ENCODE data around the gene FXYD4. TPM values are rescaled to one million over a fixed set of nuclear protein-coding genes. Genes with fewer than 3 reads are reported as not detected.

FXYD4 gene
- total and polyA plus RNA-seq, 2 of the 8 experiments (the other 6 are each of a cell fraction or from before 2014, with no cell fraction given): not detected

- WGBS, 2 experiments (ENCODE audit: extremely low coverage in 1 of 2, insufficient coverage in 1 of 2, insufficient read length in 1 of 2, insufficient replicate concordance in 2 of 2, low coverage in 1 of 2, low lambda C conversion rate in 2 of 2, missing lambda C conversion rate in 1 of 2): 87% methylated on average over 7 of the region's 7 CpGs; no CpG with 5 or more reads in 1 of the 2 experiments
- no peak for FAIRE-seq
- H2BK120ac ChIP-seq (replicated peaks; ENCODE audit: low read depth, low read length): no peak overlapping the region
- H4K91ac ChIP-seq (replicated peaks; ENCODE audit: insufficient read length, low read length): no peak overlapping the region
- no peak overlapping the region for H3K4ac ChIP-seq (replicated peaks; ENCODE audit: insufficient read length, low read depth, low read length)
- peaks cover 72 to 100% of the 10 kb centered on the region in 2 experiments for H3K79me2 ChIP-seq (ENCODE audit: control insufficient read depth in 1 of 2, insufficient read depth in 2 of 2, low read length in 2 of 2)
- H3K9ac ChIP-seq (replicated peaks in 1 of 4; ENCODE audit: extremely low read depth in 1 of 4, low read depth in 3 of 4, low read length in 3 of 4): no peak overlapping the region
- no peak for DNase-seq (ENCODE audit: low read depth in 1 of 2, low spot score in 2 of 2)
- H3K56ac ChIP-seq (replicated peaks; ENCODE audit: insufficient read length, low read depth, low read length): no peak overlapping the region
- peak overlapping the region in 1 of 2 experiments; percentile 29; a peak in 1 of 4 replicates for H3K4me2 ChIP-seq (ENCODE audit: insufficient read depth in 1 of 2, low read depth in 2 of 2, low read length in 2 of 2)
- ChIA-PET POLR2A (ENCODE audit: partially characterized antibody) (interaction anchor here (1.0 to 1.5 kb wide), 4 partner anchors 7 to 58 kb away, joined by 3 to 5 read pairs (median 4); no protein-coding TSS in a partner anchor), CTCF (ENCODE audit: partially characterized antibody) (interaction anchor here (1.4 kb wide), 1 partner anchor 20 kb away, joined by 4 read pairs; no protein-coding TSS in a partner anchor)
- no peak overlapping the region for H2BK20ac ChIP-seq (ENCODE audit: low read length)
- no peak overlapping the region for H3K14ac ChIP-seq (ENCODE audit: insufficient read length)
- peak overlapping the region in 1 of 4 experiments; percentile 37; a peak in 1 of 8 replicates for H3K4me3 ChIP-seq (ENCODE audit: extremely low read depth in 1 of 4, insufficient read depth in 2 of 4, low read depth in 3 of 4, low read length in 4 of 4)
- H3K9me3 ChIP-seq (ENCODE audit: insufficient read depth in 2 of 2, low read depth in 1 of 2, low read length in 1 of 2): no peaks in the 10 kb centered on the region
- H4K5ac ChIP-seq (ENCODE audit: insufficient read length, low read depth, low read length): no peak overlapping the region
- no peak overlapping the region for H4K8ac ChIP-seq (ENCODE audit: extremely low read depth, insufficient read depth, low read length)
- peaks cover 6% of the 10 kb centered on the region for H3K23me2 ChIP-seq (ENCODE audit: low read depth, low read length)
- H3K36me3 ChIP-seq (ENCODE audit: control insufficient read depth in 2 of 4, insufficient read depth in 4 of 4, low read length in 3 of 4): peaks cover 0 to 4% (median 1%) of the 10 kb centered on the region in 4 experiments; a peak in 2 of 8 replicates
- no peaks in the 10 kb centered on the region for H3K27me3 ChIP-seq (replicated peaks in 1 of 4; ENCODE audit: control insufficient read depth in 3 of 4, extremely low read depth in 1 of 4, insufficient read depth in 3 of 4, low read length in 3 of 4)
- no peak overlapping the region for H2AFZ ChIP-seq (ENCODE audit: low read length)
- no peak overlapping the region for H3K27ac ChIP-seq (ENCODE audit: low read depth, low read length)
- no peak overlapping the region for H2BK12ac ChIP-seq (ENCODE audit: low read depth, low read length)
- peaks cover 14 to 22% of the 10 kb centered on the region in 2 experiments for H4K20me1 ChIP-seq (replicated peaks in 1 of 2; ENCODE audit: control insufficient read depth in 1 of 2, insufficient read depth in 2 of 2, low read length in 2 of 2)
- no peak overlapping the region for H3K18ac ChIP-seq (ENCODE audit: extremely low read depth, low read length)
- no peak overlapping the region for H2BK5ac ChIP-seq (ENCODE audit: low read depth, low read length)
- no peak overlapping the region for H2AK5ac ChIP-seq (ENCODE audit: low read depth, low read length)
- H2BK15ac ChIP-seq (ENCODE audit: low read length): no peak overlapping the region
- peaks cover 1 to 16% (median 15%) of the 10 kb centered on the region in 4 experiments for H3K4me1 ChIP-seq (replicated peaks in 1 of 4; ENCODE audit: control insufficient read depth in 3 of 4, insufficient read depth in 4 of 4, low read length in 3 of 4)
- TF ChIP-seq POLR2AphosphoS5 (IDR thresholded peaks at IDR 0.05; ENCODE audit: low read depth, low read length) (0 out of 2 replicates have a peak, but pooled peaks have one; percentile 20), RXRA (IDR thresholded peaks at IDR 0.05; ENCODE audit: insufficient read depth, low read depth, low read length) (no peak), HDAC2 (IDR thresholded peaks at IDR 0.05; ENCODE audit: borderline replicate concordance in 1 of 2, low read depth in 2 of 2, low read length in 2 of 2) (no peak), BRCA1 (IDR thresholded peaks at IDR 0.05; ENCODE audit: low read depth, low read length) (no peak), SAP30 (IDR thresholded peaks at IDR 0.05; ENCODE audit: insufficient read depth, insufficient replicate concordance, low read length) (no peak)
- H3K79me1 ChIP-seq (ENCODE audit: low read depth, low read length): no peaks in the 10 kb centered on the region; the same call in 1 of the 2 replicates
- no peak overlapping the region for H3K23ac ChIP-seq (ENCODE audit: insufficient read length)
Observed at GRCh38 chr10:43402880-43403452, 31.5 kb downstream of the FXYD4 start.

Measured in H1 (cell line).